Measurements from ENCODE around the gene WDR27.
"Not testable (repeated sequence)": the region's sequence is repeated elsewhere in the genome, so short reads cannot be mapped to it uniquely, and the experiment has no call there.

The WDR27 gene

GRCh38 chr6:169709293-169709692 is 7.5 kb upstream of the WDR27 start:
- DNase-seq (ENCODE audit: low spot score) = no peak

GRCh38 chr6:169707772-169708171 is 5.9 kb upstream of the WDR27 start:
- DNase-seq (ENCODE audit: low spot score) = no peak

- DNase-seq (ENCODE audit: low spot score) = no peak
Observed at GRCh38 chr6:169702840-169703246, 1.0 kb upstream of the WDR27 start.

GRCh38 chr6:169701311-169701953 is 397 bp downstream of the WDR27 start:
- no peak for DNase-seq (ENCODE audit: low spot score)

GRCh38 chr6:169700296-169700695 is 1.5 kb downstream of the WDR27 start:
- peak; percentile 29 for DNase-seq (ENCODE audit: low spot score)

GRCh38 chr6:169697115-169697514 is 4.7 kb downstream of the WDR27 start:
- DNase-seq (ENCODE audit: low spot score) = not testable (repeated sequence)

- no peak for DNase-seq (ENCODE audit: low spot score)
Observed at GRCh38 chr6:169695131-169695530, 6.7 kb downstream of the WDR27 start.

GRCh38 chr6:169692516-169692915 is 9.3 kb downstream of the WDR27 start:
- DNase-seq (ENCODE audit: low spot score) = no peak

- no peak for DNase-seq (ENCODE audit: low spot score)
Observed at GRCh38 chr6:169691260-169691659, 10.6 kb downstream of the WDR27 start.

- DNase-seq (ENCODE audit: low spot score) = no peak
Observed at GRCh38 chr6:169689287-169689686, 12.5 kb downstream of the WDR27 start.

GRCh38 chr6:169685860-169686259 is 16.0 kb downstream of the WDR27 start:
- no peak for DNase-seq (ENCODE audit: low spot score)

- DNase-seq (ENCODE audit: low spot score) = no peak
Observed at GRCh38 chr6:169684056-169684455, 17.8 kb downstream of the WDR27 start.

GRCh38 chr6:169678342-169678741 is 23.5 kb downstream of the WDR27 start:
- no peak for DNase-seq (ENCODE audit: low spot score)

- no peak for DNase-seq (ENCODE audit: low spot score)
Observed at GRCh38 chr6:169677096-169677495, 24.7 kb downstream of the WDR27 start.

GRCh38 chr6:169675011-169675410 is 26.8 kb downstream of the WDR27 start:
- no peak for DNase-seq (ENCODE audit: low spot score)

- DNase-seq (ENCODE audit: low spot score) = no peak
Observed at GRCh38 chr6:169671563-169671962, 30.3 kb downstream of the WDR27 start.

- no peak for DNase-seq (ENCODE audit: low spot score)
Observed at GRCh38 chr6:169669889-169670288, 31.9 kb downstream of the WDR27 start.

GRCh38 chr6:169669147-169669546 is 32.7 kb downstream of the WDR27 start:
- DNase-seq (ENCODE audit: low spot score) = no peak

GRCh38 chr6:169668203-169668847 is 33.5 kb downstream of the WDR27 start:
- DNase-seq (ENCODE audit: low spot score) = no peak

GRCh38 chr6:169667716-169668115 is 34.1 kb downstream of the WDR27 start:
- DNase-seq (ENCODE audit: low spot score) = no peak

GRCh38 chr6:169666441-169666840 is 35.4 kb downstream of the WDR27 start:
- DNase-seq (ENCODE audit: low spot score) = no peak

GRCh38 chr6:169665289-169665688 is 36.5 kb downstream of the WDR27 start:
- no peak for DNase-seq (ENCODE audit: low spot score)

- no peak for DNase-seq (ENCODE audit: low spot score)
Observed at GRCh38 chr6:169664227-169664626, 37.6 kb downstream of the WDR27 start.

- no peak for DNase-seq (ENCODE audit: low spot score)
Observed at GRCh38 chr6:169663468-169663867, 38.4 kb downstream of the WDR27 start.

Measured in LoVo (cell line).